WTC11 (cell line): ENCODE results near the gene STS.

Source experiments
- ESRRA ChIP-seq: sonication (generic); formaldehyde crosslinking; IDR thresholded peaks from 2 replicates; pipeline ENCODE4 v1.8.1; 2022; ENCODE audit warnings: mild to moderate bottlenecking, missing genetic modification reagents, borderline replicate concordance
- HMGA2 ChIP-seq: fragments of 250-450 bp; sonication (Bioruptor Pico); IDR thresholded peaks from 2 replicates; pipeline ENCODE4 v1.4.0; 2021; ENCODE audit warnings: mild to moderate bottlenecking, moderate library complexity
- JUN ChIP-seq: sonication (generic); formaldehyde crosslinking; IDR thresholded peaks from 2 replicates; pipeline ENCODE4 v1.8.0; 2023; ENCODE audit warnings: mild to moderate bottlenecking, missing genetic modification reagents
- MAX ChIP-seq: sonication (generic); formaldehyde crosslinking; IDR thresholded peaks from 2 replicates; pipeline ENCODE4 v1.8.0; 2022; ENCODE audit warnings: mild to moderate bottlenecking, missing genetic modification reagents
- NFE2L1 ChIP-seq: sonication (generic); formaldehyde crosslinking; IDR thresholded peaks from 2 replicates; pipeline ENCODE4 v1.8.1; 2023; ENCODE audit warnings: missing genetic modification reagents
- NR2C2 ChIP-seq: sonication (generic); formaldehyde crosslinking; IDR thresholded peaks from 2 replicates; pipeline ENCODE4 v1.8.0; 2022; ENCODE audit warnings: mild to moderate bottlenecking, missing genetic modification reagents
- NR3C1 ChIP-seq: sonication (generic); formaldehyde crosslinking; conservative IDR thresholded peaks from 2 replicates; pipeline ENCODE4 v1.8.1; 2023; ENCODE audit warnings: low read depth, mild to moderate bottlenecking, missing genetic modification reagents
- TP53 ChIP-seq: sonication (generic); formaldehyde crosslinking; IDR thresholded peaks from 2 replicates; pipeline ENCODE4 v1.8.1; 2023; ENCODE audit warnings: mild to moderate bottlenecking, missing genetic modification reagents
- ZNF671 ChIP-seq: fragments of 250-450 bp; sonication (Bioruptor Pico); IDR thresholded peaks from 2 replicates; pipeline ENCODE4 v1.8.0; 2021; ENCODE audit warnings: mild to moderate bottlenecking
- TF ChIP-seq, protein P1 (sequence below): fragments of 200-600 bp; IDR thresholded peaks from 2 replicates; pipeline ENCODE4 v1.8.0; 2022; ENCODE audit warnings: antibody characterized with exemption
- TF ChIP-seq, protein P2 (sequence below): sonication (generic); formaldehyde crosslinking; IDR thresholded peaks from 2 replicates; pipeline ENCODE4 v1.8.1; 2023; ENCODE audit warnings: mild to moderate bottlenecking, missing genetic modification reagents, moderate library complexity
- TF ChIP-seq, protein P3 (sequence below): sonication (generic); formaldehyde crosslinking; IDR thresholded peaks from 2 replicates; pipeline ENCODE4 v1.8.1; 2023; ENCODE audit warnings: mild to moderate bottlenecking, missing genetic modification reagents
- TF ChIP-seq, protein P4 (sequence below): sonication (generic); formaldehyde crosslinking; IDR thresholded peaks from 2 replicates; pipeline ENCODE4 v1.8.1; 2022; ENCODE audit warnings: missing genetic modification reagents, borderline replicate concordance

- TF ChIP-seq NFE2L1 (CRISPR knock-in tag) (no peak), ZNF671 (CRISPR knock-in tag) (no peak), TP53 (CRISPR knock-in tag) (no peak), ESRRA (CRISPR knock-in tag) (no peak), MAX (CRISPR knock-in tag) (no peak), HMGA2 (no peak), NR3C1 (CRISPR knock-in tag) (no peak), JUN (CRISPR knock-in tag) (no peak), NR2C2 (CRISPR knock-in tag) (no peak)
- TF ChIP-seq, protein P1, sequence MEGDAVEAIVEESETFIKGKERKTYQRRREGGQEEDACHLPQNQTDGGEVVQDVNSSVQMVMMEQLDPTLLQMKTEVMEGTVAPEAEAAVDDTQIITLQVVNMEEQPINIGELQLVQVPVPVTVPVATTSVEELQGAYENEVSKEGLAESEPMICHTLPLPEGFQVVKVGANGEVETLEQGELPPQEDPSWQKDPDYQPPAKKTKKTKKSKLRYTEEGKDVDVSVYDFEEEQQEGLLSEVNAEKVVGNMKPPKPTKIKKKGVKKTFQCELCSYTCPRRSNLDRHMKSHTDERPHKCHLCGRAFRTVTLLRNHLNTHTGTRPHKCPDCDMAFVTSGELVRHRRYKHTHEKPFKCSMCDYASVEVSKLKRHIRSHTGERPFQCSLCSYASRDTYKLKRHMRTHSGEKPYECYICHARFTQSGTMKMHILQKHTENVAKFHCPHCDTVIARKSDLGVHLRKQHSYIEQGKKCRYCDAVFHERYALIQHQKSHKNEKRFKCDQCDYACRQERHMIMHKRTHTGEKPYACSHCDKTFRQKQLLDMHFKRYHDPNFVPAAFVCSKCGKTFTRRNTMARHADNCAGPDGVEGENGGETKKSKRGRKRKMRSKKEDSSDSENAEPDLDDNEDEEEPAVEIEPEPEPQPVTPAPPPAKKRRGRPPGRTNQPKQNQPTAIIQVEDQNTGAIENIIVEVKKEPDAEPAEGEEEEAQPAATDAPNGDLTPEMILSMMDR, result no peak
- TF ChIP-seq, protein P2, sequence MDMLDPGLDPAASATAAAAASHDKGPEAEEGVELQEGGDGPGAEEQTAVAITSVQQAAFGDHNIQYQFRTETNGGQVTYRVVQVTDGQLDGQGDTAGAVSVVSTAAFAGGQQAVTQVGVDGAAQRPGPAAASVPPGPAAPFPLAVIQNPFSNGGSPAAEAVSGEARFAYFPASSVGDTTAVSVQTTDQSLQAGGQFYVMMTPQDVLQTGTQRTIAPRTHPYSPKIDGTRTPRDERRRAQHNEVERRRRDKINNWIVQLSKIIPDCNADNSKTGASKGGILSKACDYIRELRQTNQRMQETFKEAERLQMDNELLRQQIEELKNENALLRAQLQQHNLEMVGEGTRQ (CRISPR knock-in tag), result no peak
- TF ChIP-seq, protein P3, sequence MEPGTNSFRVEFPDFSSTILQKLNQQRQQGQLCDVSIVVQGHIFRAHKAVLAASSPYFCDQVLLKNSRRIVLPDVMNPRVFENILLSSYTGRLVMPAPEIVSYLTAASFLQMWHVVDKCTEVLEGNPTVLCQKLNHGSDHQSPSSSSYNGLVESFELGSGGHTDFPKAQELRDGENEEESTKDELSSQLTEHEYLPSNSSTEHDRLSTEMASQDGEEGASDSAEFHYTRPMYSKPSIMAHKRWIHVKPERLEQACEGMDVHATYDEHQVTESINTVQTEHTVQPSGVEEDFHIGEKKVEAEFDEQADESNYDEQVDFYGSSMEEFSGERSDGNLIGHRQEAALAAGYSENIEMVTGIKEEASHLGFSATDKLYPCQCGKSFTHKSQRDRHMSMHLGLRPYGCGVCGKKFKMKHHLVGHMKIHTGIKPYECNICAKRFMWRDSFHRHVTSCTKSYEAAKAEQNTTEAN (CRISPR knock-in tag), result no peak
- TF ChIP-seq, protein P4, sequence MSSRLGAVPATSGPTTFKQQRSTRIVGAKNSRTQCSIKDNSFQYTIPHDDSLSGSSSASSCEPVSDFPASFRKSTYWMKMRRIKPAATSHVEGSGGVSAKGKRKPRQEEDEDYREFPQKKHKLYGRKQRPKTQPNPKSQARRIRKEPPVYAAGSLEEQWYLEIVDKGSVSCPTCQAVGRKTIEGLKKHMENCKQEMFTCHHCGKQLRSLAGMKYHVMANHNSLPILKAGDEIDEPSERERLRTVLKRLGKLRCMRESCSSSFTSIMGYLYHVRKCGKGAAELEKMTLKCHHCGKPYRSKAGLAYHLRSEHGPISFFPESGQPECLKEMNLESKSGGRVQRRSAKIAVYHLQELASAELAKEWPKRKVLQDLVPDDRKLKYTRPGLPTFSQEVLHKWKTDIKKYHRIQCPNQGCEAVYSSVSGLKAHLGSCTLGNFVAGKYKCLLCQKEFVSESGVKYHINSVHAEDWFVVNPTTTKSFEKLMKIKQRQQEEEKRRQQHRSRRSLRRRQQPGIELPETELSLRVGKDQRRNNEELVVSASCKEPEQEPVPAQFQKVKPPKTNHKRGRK (CRISPR knock-in tag), result no peak
Observed at GRCh38 chrX:7145454-7145853, 2.1 kb upstream of the STS start.
